ENCODE data around the gene HOXC6. TPM values are rescaled to one million over a fixed set of nuclear protein-coding genes. Genes with fewer than 3 reads are reported as not detected.

HOXC6 gene
- polyA plus RNA-seq, 1 donor, result 16.3 TPM

DNA sequence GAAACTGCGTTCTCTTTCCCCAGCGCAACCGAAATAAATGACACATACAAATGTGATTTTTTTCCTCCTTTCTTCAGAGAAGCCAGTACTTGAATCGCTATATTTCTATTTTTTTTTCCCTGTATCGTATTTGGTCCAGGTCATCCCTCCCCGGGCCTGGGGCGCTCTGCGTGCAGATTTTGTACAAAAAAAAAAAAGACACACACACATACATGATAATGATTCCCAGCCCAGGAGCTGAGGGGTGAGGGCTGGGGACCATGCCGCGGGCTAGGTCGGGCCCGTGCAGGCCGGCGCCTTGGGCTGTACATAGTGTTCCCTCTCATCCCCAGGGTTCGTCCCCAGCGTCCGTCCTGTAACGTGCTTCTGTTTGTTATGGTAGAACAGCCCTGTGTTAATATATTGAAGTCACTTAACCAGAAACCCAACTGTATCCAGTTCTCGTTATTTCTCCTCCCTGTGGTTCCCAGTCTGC is 25.3 kb upstream of the HOXC6 start:
- DNase-seq, result no peak

DNA sequence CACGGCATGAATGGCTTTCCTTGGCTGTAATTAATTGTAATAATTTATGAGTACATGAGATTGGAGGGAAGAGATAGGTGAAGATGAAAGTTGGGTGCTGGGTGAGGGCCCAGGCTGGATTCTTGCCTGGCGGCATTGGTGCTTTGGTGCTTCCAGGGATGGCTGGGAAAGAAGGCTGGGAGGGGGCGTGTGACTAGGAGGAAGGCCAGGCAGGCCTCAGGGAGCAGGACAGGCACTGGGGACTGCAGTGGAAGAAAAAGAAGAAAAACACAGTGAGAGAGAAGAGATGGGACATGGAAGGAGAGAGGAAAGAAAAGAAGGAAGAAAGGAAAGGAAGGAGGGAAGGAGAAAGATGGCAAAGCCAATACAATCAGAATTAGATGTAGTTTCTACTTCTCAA is 24.6 kb upstream of the HOXC6 start:
- no peak for DNase-seq

DNA sequence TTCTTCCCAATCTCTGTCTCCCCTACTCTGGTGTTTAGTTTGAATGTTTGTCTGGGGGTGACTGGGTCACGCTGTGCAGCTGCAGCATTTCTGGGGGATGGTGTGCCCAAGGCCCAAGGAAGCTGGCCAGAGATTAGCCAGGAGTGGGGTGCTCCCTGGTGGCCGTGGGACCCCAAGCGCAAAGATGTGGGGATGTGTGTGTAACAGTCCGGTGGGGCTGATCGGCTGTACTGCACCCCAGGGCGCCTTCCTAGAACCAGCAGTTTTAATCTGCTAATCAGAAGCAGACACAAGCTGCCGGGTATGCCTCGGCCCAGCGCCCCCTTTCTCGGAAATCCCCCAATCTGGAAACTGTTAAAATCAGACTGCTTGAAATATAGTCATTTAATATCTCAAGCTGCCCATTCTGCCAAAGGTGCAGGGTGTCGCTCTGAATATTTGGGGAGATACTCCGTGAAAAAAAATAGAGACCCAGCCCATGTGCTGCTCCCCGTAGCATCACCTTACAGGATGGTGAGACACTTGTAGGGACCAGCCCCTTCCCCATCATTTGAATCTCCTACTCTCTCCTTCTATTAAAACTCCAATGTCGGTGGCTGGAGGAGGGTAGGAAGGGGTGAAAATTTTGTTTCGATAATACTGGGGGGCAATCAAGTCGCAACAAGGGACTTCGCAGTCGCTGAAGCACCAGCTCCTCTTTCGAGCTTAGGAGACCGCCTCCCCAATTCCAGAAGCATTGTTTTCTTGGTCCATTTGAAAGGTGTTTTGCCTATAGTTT is 24.0 kb upstream of the HOXC6 start:
- no peak for DNase-seq

DNA sequence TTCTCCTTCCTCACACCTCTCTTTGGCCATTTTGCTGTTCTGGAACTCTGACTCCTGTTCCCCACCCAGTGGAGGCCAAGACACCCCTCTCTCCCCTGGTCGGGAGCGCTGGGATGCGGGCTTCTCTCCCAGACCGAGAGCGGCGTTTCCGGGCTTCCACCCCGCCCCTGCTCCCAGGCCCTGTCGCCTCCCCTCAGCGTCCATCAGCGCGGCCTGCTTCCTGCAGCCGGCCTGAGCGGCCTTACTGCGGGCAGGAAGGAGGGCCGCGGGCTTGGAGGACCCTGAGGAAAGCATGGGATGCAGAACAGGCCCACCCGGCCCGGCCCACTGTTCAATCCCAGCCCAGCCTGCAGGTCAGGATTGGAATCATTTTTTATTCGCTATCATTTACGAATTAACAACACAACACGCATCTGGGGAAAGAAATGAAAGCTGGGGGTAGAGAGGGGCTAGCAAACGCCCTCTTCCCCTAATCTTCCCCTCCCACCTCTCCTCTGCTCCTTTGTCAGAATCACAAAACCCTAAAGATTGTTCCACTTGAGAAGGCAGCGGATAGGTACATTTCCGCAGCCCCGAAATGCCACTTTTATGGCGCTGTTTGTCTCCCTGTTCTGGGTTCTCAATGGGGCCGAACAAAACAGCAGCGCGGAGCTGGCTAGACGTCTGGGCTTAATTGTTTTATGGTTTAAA is 23.3 kb upstream of the HOXC6 start:
- DNase-seq, result no peak

DNA sequence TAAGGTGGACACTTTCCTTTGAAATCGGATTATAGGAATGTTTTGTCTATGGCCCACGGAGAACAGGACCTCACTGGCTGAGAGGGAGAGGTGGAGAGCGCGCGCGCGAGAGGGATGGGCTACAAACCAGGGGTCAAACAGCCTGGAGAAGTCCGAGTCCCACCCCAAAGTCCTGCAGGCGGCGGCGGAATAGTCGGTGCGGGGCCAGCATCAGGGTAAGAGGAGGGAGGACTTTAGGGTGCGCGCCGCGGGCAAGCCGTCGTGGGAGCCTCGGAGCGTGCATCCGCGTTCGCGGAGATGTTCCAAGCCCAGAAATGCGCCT is 22.7 kb upstream of the HOXC6 start:
- DNase-seq, result no peak

DNA sequence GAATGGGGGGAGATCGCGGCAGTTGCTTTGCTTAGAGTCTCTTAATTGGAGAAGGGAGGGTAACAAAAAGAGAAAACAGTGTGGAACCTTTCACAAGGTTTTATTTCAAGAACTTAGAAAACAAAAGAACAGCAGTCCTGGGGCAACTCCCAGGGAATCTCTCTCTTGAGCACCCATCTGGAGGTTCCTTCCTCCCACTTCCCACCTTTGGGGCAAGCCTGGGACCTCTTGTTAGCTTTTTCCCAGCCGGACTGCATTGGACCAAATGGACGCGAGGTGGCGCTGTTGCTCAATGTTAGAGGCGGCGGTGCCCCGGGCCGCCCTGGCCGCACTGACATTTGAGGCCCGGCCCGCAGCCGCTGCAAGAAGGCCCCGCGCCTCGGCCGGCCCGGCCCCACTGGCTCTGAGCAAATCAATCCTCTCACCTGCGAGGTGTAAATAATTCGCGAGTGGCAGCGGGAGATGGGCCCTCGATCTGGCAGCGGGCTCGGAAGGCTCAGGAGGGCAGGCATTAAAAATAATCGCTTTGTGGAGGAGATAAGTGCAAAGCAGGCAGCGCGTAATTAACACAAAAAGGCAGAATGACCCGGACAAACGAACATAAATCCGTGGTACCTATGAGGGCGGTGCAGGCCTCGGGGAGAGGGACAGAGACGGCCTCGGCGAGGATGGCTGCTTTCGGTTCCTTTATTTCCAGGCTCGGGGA is 22.2 kb upstream of the HOXC6 start:
- peak; percentile 92 for DNase-seq

DNA sequence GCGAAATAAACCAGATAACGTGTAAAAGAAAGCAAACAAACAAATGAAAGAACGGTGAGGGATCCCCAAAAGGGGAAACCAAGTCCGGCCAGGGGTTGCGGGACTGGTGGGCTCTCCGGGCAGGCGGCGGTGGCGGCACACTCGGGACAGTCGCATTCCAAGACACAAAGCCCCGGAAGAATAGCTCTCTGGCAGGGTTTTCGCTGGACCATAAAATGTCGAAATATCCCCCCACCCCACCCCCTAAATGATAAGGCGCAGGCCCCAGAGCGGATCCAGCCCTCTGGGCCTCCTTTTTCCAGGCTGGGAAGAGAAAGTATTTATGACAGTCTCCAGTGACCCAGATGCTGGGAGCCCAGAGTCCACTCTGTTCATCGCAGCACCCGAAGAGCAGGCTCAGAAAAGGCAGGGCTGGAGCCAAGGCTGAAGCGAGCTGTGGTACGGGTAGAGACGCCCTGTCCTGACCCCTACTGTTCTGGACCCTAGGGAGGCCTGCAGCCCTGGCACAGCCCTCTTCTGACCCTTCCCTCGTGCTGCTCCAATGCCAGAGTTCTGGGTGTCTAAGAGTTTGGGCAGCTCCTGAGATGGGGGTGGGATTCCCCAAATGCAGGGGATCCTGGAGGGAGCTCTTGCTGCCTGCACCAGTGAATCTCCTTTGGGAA is 21.6 kb upstream of the HOXC6 start:
- no peak for DNase-seq

DNA sequence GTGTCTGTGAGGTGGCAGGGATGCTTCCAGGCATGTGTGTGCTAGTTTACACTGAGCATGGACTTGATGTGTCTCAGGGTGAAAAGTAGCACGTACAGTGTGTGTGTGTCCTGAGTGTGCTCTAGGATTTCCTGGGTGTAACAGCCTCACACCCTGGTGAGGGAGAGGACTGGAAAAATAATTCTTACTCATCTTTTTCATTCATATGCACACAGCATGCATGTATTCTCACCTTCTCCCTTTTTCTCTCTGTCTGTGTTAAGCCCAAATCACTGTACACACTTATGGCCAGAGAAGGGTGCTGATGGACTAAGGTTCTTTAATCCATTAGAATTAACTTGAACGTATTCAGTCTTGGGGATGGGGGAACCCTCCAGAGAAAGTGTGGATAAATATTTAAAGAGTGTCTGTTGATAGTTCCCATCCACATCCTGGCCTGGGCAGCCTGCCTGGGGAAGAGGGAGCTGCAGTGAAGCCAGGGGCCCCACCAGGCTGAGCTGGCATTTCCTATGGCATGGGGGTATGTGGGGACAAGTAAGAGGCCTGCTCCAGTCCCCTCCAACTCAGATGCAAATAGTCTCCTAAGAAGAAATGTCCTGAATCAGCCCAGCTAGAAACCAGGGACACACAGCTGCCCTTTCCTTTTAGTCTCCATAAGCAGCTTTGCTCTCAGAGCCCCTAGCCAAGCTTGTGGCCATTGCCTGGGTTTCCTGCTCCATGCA is 20.5 kb upstream of the HOXC6 start:
- no peak for DNase-seq

DNA sequence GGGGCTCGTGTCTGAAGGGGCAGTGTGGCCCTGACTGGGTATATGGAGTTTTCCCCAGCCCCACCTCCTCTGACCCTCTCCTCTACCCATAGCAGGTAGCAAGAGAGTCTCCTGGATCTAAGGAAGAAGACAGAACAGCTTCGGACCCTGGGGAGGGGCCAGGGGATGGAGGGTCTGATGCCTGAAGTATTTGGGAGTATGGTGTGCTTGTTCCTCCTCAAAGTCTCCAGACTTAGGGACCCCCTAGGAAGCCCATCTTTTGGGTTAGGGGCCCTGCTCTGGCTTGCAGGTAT is 20.0 kb upstream of the HOXC6 start:
- DNase-seq, result no peak

DNA sequence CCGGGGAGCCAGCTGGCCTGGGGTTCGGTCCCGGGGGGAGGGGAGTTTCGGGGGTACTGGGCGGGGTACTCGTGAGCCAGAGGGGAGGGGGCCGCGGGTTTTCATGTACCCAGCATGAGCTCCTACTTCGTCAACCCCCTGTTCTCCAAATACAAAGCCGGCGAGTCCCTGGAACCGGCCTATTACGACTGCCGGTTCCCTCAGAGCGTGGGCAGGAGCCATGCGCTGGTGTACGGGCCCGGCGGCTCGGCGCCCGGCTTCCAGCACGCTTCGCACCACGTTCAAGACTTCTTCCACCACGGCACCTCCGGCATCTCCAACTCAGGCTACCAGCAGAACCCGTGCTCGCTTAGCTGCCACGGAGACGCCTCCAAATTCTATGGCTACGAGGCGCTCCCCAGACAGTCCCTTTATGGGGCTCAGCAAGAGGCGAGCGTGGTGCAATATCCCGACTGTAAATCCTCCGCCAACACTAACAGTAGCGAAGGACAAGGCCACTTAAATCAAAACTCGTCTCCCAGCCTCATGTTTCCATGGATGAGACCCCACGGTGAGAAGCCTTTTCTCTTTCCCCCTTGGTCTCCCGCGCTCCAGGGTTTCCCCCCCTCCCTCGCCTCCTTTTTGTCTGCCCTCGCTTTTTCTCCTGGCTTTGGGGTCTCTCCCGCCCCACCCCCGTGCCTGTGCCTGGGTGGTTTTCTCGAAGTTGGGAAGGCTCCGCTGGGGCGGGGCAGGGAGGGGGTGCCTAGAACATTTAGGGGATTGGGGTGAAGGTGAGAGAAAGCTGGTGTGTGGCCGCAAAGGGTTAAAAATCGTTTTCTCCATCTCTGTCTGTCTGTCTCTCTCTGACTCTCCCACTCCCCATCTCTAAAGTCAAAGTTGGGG is 18.8 kb upstream of the HOXC6 start:
- DNase-seq, result no peak

DNA sequence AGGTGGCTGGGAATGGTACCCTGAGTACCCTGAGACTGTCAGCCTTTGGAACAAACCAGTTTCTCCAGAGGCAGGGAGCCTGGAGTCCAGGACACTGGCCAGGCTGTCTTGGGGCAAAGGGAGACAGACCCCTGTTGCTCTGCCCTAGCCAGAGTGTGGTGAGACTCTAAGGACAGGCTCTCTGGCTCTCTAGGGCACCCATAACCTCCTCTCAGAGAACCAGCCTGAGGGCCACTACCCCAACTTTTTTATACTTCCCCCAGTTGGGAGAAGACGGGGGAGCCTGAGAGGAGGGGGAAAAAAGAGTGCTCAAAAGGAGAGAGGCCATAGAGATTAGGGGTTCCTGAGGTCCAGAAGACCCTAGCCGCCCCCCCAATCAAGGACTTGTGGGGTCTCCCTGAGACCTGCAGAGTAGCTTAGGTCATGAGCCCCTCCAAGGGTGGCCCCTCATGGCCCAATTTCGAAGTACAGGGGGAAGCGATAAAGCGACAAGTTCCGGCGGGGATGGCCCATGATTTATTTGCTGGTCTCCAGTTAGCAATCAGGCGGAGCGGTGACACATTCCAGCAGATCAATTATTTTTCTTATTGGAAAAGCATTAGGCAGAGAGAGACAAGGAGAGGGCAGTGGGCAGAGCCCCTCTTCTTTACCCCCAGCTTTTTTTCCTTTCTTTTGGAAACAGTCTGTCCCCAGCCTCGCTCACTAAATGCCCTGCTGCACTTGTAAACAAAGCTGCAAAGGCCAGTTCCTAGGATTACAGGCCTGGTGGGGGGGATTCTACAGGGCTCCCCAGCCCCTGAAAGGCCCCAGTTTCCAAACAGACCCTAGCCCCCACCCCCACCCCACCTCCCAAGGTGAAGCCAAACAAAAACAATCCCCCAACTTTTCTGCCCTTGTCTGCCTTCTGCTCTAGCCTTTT is 17.9 kb upstream of the HOXC6 start:
- no peak for DNase-seq

DNA sequence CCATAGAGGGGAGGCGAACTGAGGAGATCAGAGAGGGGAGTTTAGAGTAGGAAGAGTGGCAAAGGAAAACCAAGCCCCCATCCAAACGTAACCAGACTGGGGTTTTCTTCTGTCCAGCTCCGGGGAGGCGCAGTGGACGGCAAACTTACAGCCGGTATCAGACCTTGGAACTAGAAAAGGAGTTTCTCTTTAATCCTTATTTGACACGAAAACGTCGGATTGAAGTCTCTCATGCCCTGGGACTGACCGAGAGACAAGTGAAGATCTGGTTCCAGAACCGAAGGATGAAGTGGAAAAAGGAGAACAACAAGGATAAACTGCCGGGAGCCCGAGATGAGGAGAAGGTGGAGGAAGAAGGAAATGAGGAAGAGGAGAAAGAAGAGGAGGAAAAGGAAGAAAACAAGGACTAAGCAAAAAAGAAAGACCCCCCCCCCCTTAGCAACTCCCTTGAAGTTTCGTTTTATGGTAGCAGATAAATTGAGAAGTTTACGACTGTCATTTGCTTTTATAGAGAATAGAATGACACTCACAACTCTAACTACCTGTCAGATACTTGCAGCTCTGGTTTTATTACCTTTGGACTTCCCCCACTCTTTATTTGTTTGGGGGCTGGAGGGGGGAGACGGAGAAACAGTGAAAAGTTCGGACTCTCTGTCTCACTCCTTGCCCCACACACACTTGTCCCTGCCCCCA is 17.1 kb upstream of the HOXC6 start:
- DNase-seq, result no peak

DNA sequence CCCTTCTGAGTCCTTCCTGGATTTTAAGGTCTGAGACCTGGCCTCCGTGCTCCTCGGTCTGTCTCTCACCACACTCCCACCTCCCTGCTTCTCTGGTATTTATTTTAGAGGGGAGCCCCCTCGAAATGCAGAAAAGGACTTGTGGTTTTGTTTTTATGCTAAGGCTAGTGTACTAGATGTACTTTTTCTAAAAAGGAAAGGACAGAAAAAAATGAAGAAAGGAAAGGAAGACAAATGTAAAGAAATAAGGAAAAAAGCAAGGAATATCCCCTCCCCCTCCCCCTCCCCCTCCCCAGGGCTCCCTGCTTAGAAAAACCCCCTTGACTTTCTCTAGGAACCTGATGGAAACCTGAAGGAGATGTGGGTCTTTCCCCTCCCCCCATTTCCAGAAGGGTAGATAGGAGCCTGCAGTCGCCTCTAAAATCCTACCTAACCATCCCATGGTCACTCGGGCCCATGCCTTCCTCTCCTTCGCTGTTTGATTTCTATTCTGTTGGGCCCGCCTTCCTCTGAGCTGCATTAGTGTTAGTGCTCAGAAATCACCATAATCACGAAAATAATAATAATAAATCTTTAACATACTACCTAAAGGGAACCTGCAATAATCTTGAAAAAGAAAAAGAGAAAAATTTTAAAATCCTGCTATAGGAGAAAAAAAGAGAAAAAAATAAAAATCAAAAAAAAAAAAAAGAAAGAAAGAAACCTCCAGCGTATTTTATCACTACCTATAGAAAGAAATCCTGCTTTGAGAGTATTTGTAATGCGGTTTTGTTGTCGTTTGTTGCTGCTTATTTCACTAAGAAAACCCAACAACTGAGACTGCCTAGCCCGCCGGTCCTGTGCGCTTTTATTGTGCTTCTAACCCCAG is 16.3 kb upstream of the HOXC6 start:
- DNase-seq, result no peak

DNA sequence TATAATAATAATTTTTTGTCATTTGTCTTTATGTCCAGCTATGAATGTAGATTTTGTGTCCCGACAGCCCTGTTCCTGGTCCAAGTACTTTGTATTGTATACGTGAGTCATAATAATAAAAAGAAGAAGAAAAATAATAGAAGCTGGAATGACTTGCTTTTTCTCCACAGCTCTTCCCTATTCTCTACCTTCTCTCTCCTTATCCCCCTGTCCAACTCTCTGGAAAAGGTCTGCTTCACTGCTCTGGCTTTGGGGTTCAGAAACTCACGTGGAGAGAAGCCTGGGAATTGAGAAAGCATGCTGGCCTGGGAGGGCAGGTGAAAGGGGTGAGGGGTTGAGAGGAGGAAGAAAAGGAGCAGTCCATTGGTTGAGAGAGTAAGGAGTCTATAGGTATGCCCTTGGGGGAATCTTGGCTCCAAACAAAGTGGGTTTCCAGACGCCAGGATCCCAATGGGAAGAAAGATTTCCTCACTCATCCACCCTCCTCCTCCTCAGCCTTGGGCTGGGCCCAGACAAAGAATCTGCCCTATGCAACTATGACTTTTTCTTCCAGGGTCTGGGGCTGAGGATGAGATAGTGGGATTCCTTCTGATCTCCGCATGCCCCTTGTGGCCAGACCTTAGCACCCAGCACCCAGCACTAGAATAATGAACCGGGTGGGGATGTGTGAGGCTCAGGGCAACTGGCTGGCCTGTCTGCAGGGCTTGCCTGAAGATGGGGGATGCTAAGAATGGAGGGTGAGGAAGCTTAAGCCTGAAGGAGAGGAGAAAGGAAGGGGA is 15.4 kb upstream of the HOXC6 start:
- no peak for DNase-seq

DNA sequence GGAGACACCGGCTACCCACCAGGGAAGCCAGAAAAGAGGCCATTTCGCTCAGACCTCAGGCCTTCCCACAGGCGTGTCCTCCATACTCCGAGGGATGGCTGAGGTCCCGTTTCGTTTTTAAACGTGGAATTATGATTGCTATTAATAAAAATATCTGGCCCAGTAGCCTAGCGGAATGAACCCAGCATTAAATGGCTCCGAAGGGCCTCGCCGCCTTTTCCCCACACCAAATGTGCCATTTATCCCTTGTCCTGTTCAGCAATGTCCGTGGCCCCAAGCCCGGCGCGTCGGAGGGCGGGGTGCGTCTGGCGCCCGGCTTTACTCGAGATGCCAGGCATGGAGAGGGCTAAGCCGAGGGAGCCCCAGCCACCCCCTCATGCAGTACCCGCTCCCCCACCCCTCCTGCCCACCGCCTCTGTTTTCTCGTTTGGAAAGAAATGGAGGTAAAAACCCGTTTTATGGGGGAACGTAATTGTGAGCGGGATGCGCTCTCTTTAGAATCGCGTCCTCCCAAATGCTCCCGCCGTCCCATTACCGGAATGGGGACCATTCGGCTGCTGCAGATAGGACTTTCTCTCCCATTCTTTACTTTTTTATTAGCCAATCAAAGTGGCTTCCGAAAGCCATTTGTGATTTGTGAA is 13.7 kb upstream of the HOXC6 start:
- DNase-seq, result no peak

DNA sequence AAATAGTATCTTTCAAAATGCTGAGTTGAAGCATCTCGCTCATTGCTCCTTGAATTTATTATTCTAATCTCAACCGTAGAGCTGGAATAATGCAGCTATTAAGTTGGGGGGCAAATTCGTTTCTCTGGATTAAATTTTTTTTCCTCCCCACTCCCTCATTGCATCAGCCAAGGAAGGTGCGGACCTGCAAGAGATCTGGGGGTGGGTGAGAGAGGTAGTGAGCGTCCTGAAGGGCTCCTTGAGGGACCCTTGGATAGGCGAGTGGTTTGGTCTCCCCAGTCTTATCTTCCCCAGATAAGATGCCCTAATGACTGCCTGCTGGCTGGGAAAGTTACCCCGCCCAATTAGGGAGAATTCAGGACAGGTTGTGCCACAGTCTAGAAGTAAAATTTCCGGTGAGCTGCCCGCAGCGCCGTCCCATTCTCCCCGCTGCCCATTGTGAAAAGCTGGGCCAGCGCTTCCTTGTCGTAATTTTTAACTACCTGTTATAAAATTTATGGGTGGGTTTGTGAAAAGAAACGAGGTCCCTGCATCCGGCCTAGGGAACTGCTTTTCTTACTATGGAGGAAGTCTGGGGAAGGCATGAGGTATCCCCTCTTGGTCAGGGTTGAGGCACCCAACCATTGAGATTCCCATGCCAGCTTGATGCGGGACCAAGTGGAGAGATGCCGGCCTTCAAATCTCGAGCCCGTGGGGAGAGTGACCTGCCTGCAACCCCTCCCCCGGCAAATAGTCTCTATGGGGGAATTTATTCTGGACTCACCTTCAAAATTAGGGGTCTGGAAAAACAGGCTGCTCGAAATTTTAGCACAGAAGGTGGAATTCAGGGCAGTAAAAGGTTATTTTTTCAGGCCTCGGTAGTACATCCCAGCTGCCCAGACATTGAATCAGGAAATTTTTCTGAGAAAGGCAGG is 13.0 kb upstream of the HOXC6 start:
- no peak for DNase-seq
